Activated naive CD4-positive, alpha-beta T cell treated with anti-CD3 and anti-CD28 coated beads, Interleukin-2, amount 50 U/mL, for 16 hours (primary cell): Measurements from ENCODE around the gene SKP1.

Source experiments
- DNase-seq: peaks from one replicate; pipeline ENCODE4 v3.0.0-alpha.2; 2020

The SKP1 gene

GRCh38 chr5:134127376-134127861 is 49.3 kb downstream of the SKP1 start:
- DNase-seq: no peak

- no peak for DNase-seq
Measured at GRCh38 chr5:134125039-134126015, 51.4 kb downstream of the SKP1 start.

- no peak for DNase-seq
Measured at GRCh38 chr5:134124289-134125038, 52.3 kb downstream of the SKP1 start.

- DNase-seq: no peak
Measured at GRCh38 chr5:134123360-134123759, 53.4 kb downstream of the SKP1 start.

- no peak for DNase-seq
Measured at GRCh38 chr5:134122530-134122929, 54.2 kb downstream of the SKP1 start.

GRCh38 chr5:134120386-134121138 is 56.2 kb downstream of the SKP1 start:
- DNase-seq: no peak

GRCh38 chr5:134119720-134120119 is 57.0 kb downstream of the SKP1 start:
- DNase-seq: no peak

- no peak for DNase-seq
Measured at GRCh38 chr5:134118212-134118835, 58.4 kb downstream of the SKP1 start.

- DNase-seq: no peak
Measured at GRCh38 chr5:134116789-134117761, 59.7 kb downstream of the SKP1 start.

GRCh38 chr5:134116286-134116685 is 60.5 kb downstream of the SKP1 start:
- no peak for DNase-seq

- DNase-seq: no peak
Measured at GRCh38 chr5:134115806-134116175, 61.0 kb downstream of the SKP1 start.

GRCh38 chr5:134114886-134115805 is 61.6 kb downstream of the SKP1 start:
- DNase-seq: peak; percentile 82

- peak; percentile 75 for DNase-seq
Measured at GRCh38 chr5:134113902-134114875, 62.6 kb downstream of the SKP1 start, which contains the start of gene TCF7. TSS of gene TCF7 (plus strand) at chr5:134114681. CDS start at chr5:134114907, 226 bp downstream.

- DNase-seq: no peak
Measured at GRCh38 chr5:134113363-134113889, 63.3 kb downstream of the SKP1 start.

GRCh38 chr5:134112726-134113362 is 63.9 kb downstream of the SKP1 start:
- no peak for DNase-seq

- DNase-seq: no peak
Measured at GRCh38 chr5:134111741-134112647, 64.8 kb downstream of the SKP1 start.

GRCh38 chr5:134110382-134110781 is 66.4 kb downstream of the SKP1 start:
- DNase-seq: no peak
